Brain microvascular endothelial cell (primary cell): ENCODE measurements around the gene ALPG.

Experiments used
- DNase-seq: peaks from one replicate; pipeline ENCODE4 v3.0.0-alpha.2; 2020
- H3K27ac ChIP-seq: fragments of 250-450 bp; sonication (Bioruptor Pico); 2 replicates; pipeline ENCODE4 v1.5.1; 2020; ENCODE audit warnings: mild to moderate bottlenecking, moderate library complexity
- H3K27me3 ChIP-seq: fragments of 250-450 bp; sonication (Bioruptor Pico); replicated peaks from 2 replicates; pipeline ENCODE4 v1.5.1; 2020; ENCODE audit warnings: mild to moderate bottlenecking
- H3K36me3 ChIP-seq: fragments of 250-450 bp; sonication (Bioruptor Pico); replicated peaks from 2 replicates; pipeline ENCODE4 v1.5.1; 2020; ENCODE audit warnings: mild to moderate bottlenecking
- H3K4me3 ChIP-seq: 2 replicates; pipeline ENCODE4 v1.5.1; 2011; ENCODE audit warnings: low read depth, mild to moderate bottlenecking, control low read depth, low read length, moderate library complexity
- CTCF ChIP-seq: IDR thresholded peaks from 2 replicates; pipeline ENCODE4 v1.5.1; 2011; ENCODE audit warnings: low read depth, mild to moderate bottlenecking, moderate library complexity, low read length, control low read depth, inconsistent platforms; ENCODE audit errors: missing control alignments
- in situ Hi-C: cut with HindIII; loops from 2 replicates; pipeline ENCODE4 v1.10.0; 2017; ENCODE audit warnings: low sequenced_read_pairs, low pct_ligation_motif_present

Gene ALPG

GRCh38 chr2:232410238-232410900 lies 3.7 kb downstream of the ALPG start:
- Histone ChIP-seq H3K27ac (no peak overlapping the region), H3K27me3 (peaks cover 11% of the 10 kb centered on the region), H3K4me3 (no peak overlapping the region), H3K36me3 (no peaks in the 10 kb centered on the region)
- no peak for DNase-seq
- in situ Hi-C loops = no loop called here
- no peak for TF ChIP-seq CTCF

GRCh38 chr2:232411901-232412629 lies 5.4 kb downstream of the ALPG start:
- H3K4me3 ChIP-seq = no peak overlapping the region

GRCh38 chr2:232412986-232413385 lies 6.3 kb downstream of the ALPG start:
- peaks cover 11% of the 10 kb centered on the region for H3K27me3 ChIP-seq
- H3K36me3 ChIP-seq = no peaks in the 10 kb centered on the region

More at GRCh38 chr2:232411901-232412629, 5.4 kb downstream of the ALPG start:
- Histone ChIP-seq H3K27me3 (peaks cover 11% of the 10 kb centered on the region), H3K27ac (no peak overlapping the region), H3K36me3 (no peaks in the 10 kb centered on the region)
- TF ChIP-seq CTCF = no peak
- no peak for DNase-seq
- in situ Hi-C loops = no loop called here

GRCh38 chr2:232415138-232415690 lies 8.6 kb downstream of the ALPG start:
- H3K27ac ChIP-seq = no peak overlapping the region
- DNase-seq = no peak
- no peak for TF ChIP-seq CTCF
- H3K36me3 ChIP-seq = no peaks in the 10 kb centered on the region
- peaks cover 32% of the 10 kb centered on the region for H3K27me3 ChIP-seq
- H3K4me3 ChIP-seq = no peak overlapping the region
- in situ Hi-C loops = no loop called here

More at GRCh38 chr2:232412986-232413385, 6.3 kb downstream of the ALPG start:
- Histone ChIP-seq H3K4me3 (no peak overlapping the region), H3K27ac (no peak overlapping the region)
- in situ Hi-C loops = no loop called here
- DNase-seq = no peak
- TF ChIP-seq CTCF = no peak

GRCh38 chr2:232415736-232416520 lies 9.3 kb downstream of the ALPG start:
- DNase-seq = no peak
- no peak overlapping the region for H3K4me3 ChIP-seq
- H3K27ac ChIP-seq = no peak overlapping the region
- no peak for TF ChIP-seq CTCF
- no peaks in the 10 kb centered on the region for H3K36me3 ChIP-seq
- peaks cover 39% of the 10 kb centered on the region for H3K27me3 ChIP-seq
- in situ Hi-C loops = no loop called here
